ENCODE measurements around the gene LRRN2.

LRRN2 gene

DNA sequence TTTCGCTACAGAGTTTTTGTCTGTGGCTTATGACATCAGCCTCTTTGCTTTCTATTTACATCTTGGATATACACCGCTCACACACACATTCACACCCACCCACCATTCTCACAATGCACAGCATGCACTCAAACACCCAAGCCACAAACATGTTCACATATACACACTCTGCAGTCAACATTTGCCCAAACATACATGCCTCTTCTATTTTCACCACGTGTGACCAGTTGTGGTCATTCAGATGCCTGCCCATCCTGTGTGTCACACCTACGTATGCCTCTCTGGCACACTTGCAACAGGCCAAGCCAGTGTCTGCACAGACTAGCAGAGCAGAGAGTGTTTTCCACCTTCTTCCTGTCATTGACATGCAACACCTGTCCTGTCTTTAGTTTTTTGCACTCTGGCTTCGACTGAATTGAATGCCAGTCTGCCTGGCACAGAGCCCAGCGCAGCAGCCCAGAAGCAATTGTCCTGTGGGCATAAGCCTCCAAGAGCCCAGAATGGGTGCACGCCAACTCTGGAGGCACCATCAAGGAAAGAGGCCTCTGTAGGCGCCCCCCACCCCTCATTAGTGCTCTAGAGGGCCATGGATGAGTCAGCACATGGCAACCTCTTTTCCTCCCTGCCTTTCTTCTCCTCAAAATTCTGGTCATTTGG, 37.7 kb upstream of the LRRN2 start:
- no peaks in the 10 kb centered on the region for H3K9me3 ChIP-seq (ENCODE audit: control insufficient read depth, insufficient read depth, low read length)
- no peaks in the 10 kb centered on the region; the same call in 1 of the 2 replicates for H3K36me3 ChIP-seq (ENCODE audit: insufficient read depth, low read length)
- H3K4me1 ChIP-seq (ENCODE audit: insufficient read depth, low read length), result peaks cover 7% of the 10 kb centered on the region; the same call in 1 of the 2 replicates
- no peak overlapping the region for H3K9ac ChIP-seq (ENCODE audit: low read depth, low read length)

DNA sequence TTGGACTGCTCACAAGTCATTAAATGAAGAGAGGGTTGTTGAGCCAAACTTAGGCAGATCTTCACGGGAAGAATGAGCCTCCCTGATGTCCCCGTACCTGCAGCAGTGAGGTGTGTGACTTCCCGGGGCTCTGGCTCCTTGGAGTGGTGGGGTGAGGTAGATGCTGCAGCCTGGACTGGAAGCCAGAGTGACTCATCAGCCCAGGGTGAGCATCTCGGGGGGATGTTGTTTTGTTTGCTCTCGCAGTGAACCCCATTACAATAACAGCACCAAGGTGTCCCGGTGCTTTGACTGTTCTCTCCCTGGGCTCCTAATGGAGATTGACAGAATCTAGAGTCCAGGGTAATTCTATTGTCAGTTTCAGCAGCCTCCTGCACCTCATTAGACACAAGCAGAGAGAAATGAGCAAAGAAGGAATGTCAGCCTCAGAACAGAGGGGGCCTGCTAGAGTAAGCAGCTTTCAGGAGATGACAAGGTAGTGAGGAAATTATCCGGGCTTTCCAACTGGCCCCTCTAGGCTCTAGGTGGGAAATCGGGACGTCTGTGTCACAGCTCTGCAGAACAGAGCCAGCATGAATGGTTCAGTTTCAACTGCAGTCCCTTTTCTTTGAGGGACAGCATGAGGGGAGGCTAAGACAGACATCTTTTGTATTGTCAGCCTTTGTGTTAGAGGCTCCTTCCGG, 36.0 kb upstream of the LRRN2 start:
- peaks cover 7% of the 10 kb centered on the region; the same call in 1 of the 2 replicates for H3K4me1 ChIP-seq (ENCODE audit: insufficient read depth, low read length)
- no peaks in the 10 kb centered on the region for H3K9me3 ChIP-seq (ENCODE audit: control insufficient read depth, insufficient read depth, low read length)
- no peaks in the 10 kb centered on the region; the same call in 1 of the 2 replicates for H3K36me3 ChIP-seq (ENCODE audit: insufficient read depth, low read length)
- H3K9ac ChIP-seq (ENCODE audit: low read depth, low read length), result no peak overlapping the region

DNA sequence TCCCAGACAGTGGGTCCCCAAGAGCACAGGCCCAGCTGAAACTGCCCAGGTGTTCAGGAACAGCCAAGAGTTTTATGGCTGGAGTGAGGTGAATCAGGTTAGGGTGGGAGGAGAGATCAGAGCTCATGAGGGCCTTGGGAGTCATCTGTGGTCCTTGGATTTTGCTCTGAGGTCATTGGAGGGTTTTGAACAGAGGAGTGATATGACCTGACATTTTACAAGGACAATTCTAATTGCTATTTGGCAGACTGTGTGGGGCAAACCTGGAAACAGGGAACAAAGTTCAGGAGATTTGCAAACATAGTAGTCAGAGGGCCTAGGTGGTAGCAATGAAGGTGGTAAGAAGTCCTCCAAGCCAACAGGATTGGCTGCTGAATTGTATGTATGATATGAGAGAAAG, 31.1 kb upstream of the LRRN2 start:
- Histone ChIP-seq H3K9ac (ENCODE audit: low read depth, low read length) (no peak overlapping the region), H3K9me3 (ENCODE audit: control insufficient read depth, insufficient read depth, low read length) (no peaks in the 10 kb centered on the region), H3K4me1 (ENCODE audit: insufficient read depth, low read length) (peaks cover 24% of the 10 kb centered on the region), H3K36me3 (ENCODE audit: insufficient read depth, low read length) (no peaks in the 10 kb centered on the region; the same call in 1 of the 2 replicates)

DNA sequence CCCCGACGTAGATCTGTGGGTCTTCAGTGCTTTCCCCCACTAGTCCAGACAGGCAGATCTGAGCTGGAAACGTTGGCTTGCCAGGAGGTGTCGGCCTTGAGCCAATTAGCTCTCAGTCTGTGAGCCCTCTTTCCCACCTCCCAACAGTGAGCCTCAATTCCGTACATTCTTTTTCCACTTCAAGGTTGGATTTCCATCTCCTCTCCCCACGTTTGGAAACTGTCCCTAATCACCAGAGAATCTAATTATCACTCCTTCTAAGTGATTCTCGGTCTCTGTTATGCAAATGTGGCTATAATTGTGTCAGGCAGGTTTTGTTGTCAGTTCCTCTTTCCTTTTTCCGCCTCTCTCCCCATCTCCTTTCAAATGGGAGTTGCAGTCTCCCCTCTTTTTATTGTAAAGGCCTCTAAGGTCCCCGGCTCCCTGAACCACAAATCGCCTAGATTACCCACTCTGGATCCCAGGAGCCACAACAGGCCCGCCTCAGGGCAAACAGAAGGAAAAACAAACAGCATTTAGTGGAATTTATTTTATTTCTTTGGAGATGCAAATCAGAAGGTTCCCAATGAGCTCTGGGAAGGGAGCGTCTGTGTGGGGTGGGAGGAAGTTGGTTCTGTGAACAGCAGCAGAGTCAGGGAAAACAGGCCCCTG, 29.4 kb upstream of the LRRN2 start:
- Histone ChIP-seq H3K9ac (ENCODE audit: low read depth, low read length) (no peak overlapping the region), H3K4me1 (ENCODE audit: insufficient read depth, low read length) (peaks cover 34% of the 10 kb centered on the region), H3K9me3 (ENCODE audit: control insufficient read depth, insufficient read depth, low read length) (no peaks in the 10 kb centered on the region)

DNA sequence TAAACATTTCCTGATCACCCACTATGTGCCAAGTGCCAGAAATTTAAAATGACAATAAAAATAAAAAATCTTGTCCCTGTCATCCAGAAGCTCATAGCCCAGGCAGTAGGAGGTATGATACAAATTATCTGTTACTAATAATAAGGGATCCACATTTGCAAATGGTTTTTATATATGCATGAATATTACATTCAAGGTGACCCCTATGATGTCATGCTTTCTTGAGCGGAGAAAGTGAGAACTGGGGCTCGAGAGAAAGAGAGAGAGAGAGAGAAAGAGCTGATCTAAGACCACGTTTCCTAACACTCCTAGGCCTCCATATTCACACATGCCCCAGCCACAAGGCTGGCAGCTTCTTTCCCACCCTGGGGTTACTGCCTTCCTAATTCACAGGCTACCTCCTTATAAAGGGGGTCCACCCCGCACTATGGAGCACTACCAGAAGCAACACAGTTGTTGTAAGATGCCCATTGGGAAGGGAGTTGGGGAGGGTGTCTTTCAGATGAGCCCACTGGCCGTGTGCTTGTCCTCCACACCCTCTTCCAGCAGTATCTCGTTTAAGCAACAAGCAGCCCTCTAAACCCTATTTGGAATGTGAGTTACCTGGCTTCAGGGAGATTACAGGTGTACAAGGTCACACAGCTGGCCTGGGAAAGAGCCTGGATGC, 28.8 kb upstream of the LRRN2 start:
- Histone ChIP-seq H3K4me1 (ENCODE audit: insufficient read depth, low read length) (peaks cover 41% of the 10 kb centered on the region), H3K9ac (ENCODE audit: low read depth, low read length) (no peak overlapping the region), H3K36me3 (ENCODE audit: insufficient read depth, low read length) (no peaks in the 10 kb centered on the region), H3K9me3 (ENCODE audit: control insufficient read depth, insufficient read depth, low read length) (no peaks in the 10 kb centered on the region)

More for the DNA sequence above, 29.4 kb upstream of the LRRN2 start:
- no peaks in the 10 kb centered on the region for H3K36me3 ChIP-seq (ENCODE audit: insufficient read depth, low read length)

DNA sequence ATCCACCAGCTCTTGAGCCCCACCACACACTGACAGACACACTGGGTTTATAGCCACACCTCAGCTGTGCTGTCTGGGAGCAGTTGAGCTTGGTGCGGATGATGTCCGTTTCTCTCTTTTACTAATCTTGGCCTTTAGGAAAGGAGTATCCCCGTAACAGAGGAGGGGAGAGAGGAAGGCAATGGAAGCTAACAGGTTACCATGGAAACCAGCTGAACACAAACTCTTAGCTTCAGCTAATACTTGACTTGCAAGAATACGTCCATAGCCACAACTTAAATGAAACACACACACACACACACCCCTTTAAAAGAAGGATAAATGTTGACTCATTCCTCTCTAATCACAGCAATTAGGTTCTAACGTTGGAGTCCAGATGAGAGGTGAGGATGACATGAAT, 28.0 kb upstream of the LRRN2 start:
- Histone ChIP-seq H3K4me1 (ENCODE audit: insufficient read depth, low read length) (peaks cover 48% of the 10 kb centered on the region), H3K36me3 (ENCODE audit: insufficient read depth, low read length) (no peaks in the 10 kb centered on the region), H3K9me3 (ENCODE audit: control insufficient read depth, insufficient read depth, low read length) (no peaks in the 10 kb centered on the region), H3K9ac (ENCODE audit: low read depth, low read length) (no peak overlapping the region)

DNA sequence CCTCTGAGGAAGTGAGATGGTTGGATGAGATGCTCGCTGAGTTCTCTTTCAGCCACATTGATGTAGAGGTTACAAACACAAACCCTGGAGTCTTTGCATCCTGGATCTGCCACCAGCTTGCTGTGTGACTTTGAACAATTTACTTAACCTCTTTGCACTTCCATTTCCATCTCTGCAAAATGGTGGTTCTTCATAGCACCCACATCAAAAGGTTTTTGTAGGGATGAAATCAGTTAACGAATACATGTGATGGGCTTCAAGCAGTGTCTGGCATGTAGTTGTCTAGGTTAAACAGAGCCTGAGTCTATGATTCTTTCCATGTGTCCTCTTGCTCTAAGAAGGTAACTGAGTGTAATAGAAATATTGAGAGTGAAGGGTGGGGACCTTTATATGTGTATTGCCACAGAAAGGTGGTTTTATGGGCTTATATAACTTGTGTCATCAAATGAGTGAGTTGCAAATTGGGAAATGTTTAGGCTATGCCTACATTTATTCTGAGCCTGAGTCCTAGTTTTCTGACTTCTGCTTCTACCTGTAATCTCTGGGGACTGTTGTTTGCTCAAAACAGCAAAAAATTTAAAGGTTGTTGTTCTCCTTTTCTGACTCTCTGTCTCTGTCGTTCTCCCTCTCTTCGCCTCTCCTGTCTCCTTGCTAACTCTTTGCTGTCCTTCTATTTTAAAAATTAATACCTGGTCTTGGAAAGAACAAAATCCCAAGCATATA, 27.3 kb upstream of the LRRN2 start:
- Histone ChIP-seq H3K4me1 (ENCODE audit: insufficient read depth, low read length) (peaks cover 50% of the 10 kb centered on the region), H3K9ac (ENCODE audit: low read depth, low read length) (no peak overlapping the region), H3K36me3 (ENCODE audit: insufficient read depth, low read length) (no peaks in the 10 kb centered on the region), H3K9me3 (ENCODE audit: control insufficient read depth, insufficient read depth, low read length) (no peaks in the 10 kb centered on the region)

DNA sequence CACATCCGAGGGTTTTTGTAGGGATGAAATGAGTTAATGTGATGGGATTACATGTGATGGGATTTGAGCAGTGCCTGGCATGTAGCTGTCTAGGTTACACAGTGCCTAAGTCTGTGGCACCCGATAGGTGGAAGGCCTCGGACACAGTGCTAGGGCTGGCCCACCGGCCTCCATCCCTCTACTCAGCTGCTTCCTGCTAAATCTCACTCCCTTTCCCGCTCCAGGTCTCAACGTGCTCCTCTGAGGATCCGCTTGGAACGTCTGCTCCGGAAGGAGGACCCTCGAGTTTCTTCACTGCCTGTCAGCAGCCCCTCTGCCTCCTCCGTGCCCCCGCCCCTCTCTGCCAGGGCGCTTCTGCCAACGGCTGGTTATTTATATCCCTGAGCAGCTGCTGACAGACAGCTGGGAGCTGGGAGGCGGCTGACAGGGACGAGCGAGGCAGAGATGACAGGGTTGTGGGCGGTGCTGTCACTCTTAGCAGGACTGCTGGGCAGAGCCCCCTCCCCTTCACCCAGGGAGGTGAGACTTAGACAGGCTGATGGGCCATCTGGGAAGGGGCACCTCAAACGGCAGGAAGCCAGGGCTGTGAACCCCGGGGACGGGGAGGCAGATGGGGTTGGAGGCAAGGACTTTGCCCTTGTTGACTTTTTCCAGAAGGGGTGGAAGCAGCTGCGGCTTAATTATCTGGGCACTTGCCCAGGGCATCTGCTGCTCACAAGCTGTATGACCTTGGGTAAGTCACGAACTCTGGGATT, 26.6 kb upstream of the LRRN2 start:
- Histone ChIP-seq H3K36me3 (ENCODE audit: insufficient read depth, low read length) (no peaks in the 10 kb centered on the region), H3K9me3 (ENCODE audit: control insufficient read depth, insufficient read depth, low read length) (no peaks in the 10 kb centered on the region), H3K4me1 (ENCODE audit: insufficient read depth, low read length) (peaks cover 58% of the 10 kb centered on the region), H3K9ac (ENCODE audit: low read depth, low read length) (no peak overlapping the region)

DNA sequence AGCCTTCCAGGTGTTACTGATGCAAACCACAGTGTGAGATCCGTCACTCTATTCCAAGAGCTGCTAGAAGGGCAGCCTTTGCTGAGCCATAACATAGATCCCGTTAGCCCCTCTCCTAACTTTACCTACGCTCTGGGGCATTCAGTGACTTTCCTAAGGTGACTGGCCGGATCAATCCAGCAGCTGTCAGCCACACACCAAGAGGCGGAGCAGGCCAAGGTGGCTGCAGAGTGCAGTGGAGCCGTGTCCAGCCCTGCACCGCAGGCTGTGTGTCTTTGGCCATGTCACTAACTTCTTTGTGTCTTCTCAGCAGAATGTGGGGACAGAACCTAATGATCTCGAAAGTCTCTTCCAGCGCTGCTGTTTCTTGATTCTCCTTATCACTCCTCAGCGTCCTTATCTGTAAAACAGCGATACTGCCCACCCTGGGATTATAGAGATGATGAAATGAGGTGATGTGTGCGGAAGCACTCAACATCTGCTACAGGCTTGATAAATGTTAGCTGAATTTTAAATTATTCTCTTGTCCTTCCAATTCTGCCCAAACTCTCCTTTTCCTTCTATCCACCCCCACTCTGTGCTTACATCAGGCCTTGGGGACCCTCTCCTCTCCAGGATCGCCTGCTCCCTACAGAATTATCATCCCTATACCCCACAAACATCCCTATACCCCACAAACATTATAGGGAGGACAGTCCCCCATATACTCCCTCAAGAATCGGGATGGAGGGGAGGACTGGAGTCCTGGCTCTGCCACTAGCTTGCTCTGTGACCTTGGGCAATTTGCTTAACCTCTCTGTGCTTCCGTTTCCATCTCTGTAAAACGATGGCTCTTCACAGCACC, 25.8 kb upstream of the LRRN2 start:
- Histone ChIP-seq H3K4me1 (ENCODE audit: insufficient read depth, low read length) (peaks cover 66% of the 10 kb centered on the region), H3K9ac (ENCODE audit: low read depth, low read length) (no peak overlapping the region), H3K9me3 (ENCODE audit: control insufficient read depth, insufficient read depth, low read length) (no peaks in the 10 kb centered on the region), H3K36me3 (ENCODE audit: insufficient read depth, low read length) (no peaks in the 10 kb centered on the region)

DNA sequence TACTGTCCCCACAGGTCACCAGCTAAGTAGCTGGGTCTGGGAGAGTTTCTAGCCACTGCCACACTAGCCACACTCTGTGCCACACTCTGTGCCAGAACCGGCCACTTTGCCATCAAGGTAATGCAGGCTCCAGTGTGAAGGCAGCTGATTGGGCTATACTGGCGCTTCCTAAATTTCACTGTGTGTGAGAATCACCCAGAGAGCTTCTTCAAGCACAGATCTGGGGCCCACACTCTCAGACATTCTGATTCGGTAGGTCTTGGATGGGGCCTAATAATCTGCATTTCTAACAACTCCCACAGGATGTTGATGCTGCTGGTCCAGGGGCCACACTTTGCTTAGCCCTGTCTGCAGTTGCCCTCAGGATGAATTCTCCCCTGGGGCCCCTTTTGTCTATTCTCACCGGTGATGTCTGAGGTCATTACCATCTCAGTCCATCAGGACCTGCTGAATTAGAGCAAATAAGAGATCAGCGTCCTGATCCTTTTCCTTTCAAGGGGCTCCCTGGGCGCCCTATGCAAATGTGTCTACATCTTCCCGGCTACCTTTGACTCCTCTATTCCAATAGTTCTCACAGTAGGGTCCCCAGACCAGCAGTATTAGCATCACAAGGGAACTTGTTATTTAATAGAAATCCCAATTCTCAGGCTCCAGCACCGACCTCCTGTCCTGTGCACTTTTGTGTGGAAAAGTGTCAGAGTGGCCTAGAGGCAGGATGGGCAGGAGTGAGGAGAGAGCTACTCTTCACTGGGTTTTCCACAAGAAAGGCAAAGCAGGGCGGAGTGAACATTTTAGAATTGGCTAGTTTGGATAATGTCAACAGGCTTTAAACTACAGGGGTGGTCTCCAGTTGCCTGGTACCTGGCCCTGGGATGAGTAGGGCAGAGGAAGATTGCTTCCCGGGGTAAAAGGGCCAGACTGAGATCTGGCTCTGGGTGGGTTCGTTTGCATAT, 24.7 kb upstream of the LRRN2 start:
- H3K4me1 ChIP-seq (ENCODE audit: insufficient read depth, low read length), result peaks cover 68% of the 10 kb centered on the region
- no peaks in the 10 kb centered on the region for H3K9me3 ChIP-seq (ENCODE audit: control insufficient read depth, insufficient read depth, low read length)
- H3K36me3 ChIP-seq (ENCODE audit: insufficient read depth, low read length), result no peaks in the 10 kb centered on the region
- no peak overlapping the region for H3K9ac ChIP-seq (ENCODE audit: low read depth, low read length)

DNA sequence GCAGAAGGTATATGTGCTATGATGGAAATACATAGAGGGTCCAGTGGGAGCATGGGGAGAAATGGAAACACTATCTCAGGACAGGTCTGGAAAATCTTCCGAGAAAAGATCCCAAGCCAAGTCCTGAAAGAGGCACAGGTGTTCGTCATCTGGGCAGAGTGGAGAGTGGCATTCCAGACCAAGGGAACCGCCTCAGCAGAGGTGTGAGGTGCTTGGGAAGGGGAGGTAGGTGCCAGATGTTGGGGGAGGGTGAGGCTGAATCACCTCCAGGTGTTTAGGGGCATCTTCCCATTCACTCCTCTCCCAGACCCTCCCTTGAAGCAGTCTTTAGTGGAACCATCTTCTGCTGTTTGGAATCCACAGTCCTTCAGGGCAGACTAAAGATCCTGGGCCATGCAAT, 23.5 kb upstream of the LRRN2 start:
- Histone ChIP-seq H3K4me1 (ENCODE audit: insufficient read depth, low read length) (peaks cover 61% of the 10 kb centered on the region), H3K9me3 (ENCODE audit: control insufficient read depth, insufficient read depth, low read length) (no peaks in the 10 kb centered on the region), H3K36me3 (ENCODE audit: insufficient read depth, low read length) (no peaks in the 10 kb centered on the region), H3K9ac (ENCODE audit: low read depth, low read length) (no peak overlapping the region)

DNA sequence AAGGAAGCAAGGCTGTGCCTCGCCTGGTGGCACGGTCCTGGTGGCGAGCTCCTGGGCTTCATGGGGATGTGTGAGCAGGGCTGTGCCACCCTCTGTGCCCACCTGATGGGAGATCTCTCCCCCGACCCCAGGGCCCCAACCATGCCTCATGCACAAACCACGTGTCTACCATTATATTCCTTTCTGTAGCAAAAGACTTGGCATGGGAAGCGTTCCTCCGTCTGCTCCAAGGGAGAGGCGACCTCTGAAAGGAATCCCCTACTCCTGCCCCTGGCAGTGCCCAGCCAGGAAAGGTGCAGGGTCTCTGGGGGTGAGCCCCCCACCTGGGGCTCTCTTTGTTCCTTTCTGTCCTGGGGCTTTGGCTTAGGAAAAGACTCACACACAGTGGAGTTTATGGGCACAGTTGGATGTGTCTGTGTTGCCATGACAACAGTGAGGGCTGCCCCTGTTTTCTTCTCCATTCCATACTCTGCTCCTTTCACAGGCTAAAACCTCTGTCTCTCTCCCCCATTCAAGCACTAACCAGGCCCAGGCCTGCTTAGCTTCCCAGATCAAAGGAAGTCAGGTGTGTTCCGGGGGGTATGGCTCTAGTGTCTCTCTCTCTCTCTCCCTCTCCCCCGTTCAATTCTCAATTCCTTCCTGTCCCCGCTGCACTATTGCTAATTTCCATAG, 21.4 kb upstream of the LRRN2 start:
- Histone ChIP-seq H3K9me3 (ENCODE audit: control insufficient read depth, insufficient read depth, low read length) (no peaks in the 10 kb centered on the region), H3K36me3 (ENCODE audit: insufficient read depth, low read length) (no peaks in the 10 kb centered on the region), H3K4me1 (ENCODE audit: insufficient read depth, low read length) (peaks cover 56% of the 10 kb centered on the region), H3K9ac (ENCODE audit: low read depth, low read length) (no peak overlapping the region)
